Measurements from ENCODE around the gene HSF2BP. TPM values are rescaled to one million over a fixed set of nuclear protein-coding genes. Genes with fewer than 3 reads are reported as not detected.
"Not testable (repeated sequence)": the region's sequence is repeated elsewhere in the genome, so short reads cannot be mapped to it uniquely, and the experiment has no call there.

Gene HSF2BP
- total RNA-seq, 4 donors from 2014 or later = 0.39 to 0.97 TPM; not detected in 2

- TF ChIP-seq CTCF (IDR thresholded peaks at IDR 0.05) (no peak), POLR2A (IDR thresholded peaks at IDR 0.05) (no peak)
- no peak overlapping the region for H3K4me3 ChIP-seq (ENCODE audit: low read depth, poor library complexity, severe bottlenecking)
- intact Hi-C loops (cut with DNase I; ENCODE audit: low total_unique reads) = no loop called here
- 87 to 95% methylated on average over 4 of the region's 4 CpGs for WGBS, 2 donors
- DNase-seq (ENCODE audit: low spot score in 2 of 2) = no peak
Measured at GRCh38 chr21:43619344-43619743, 39.9 kb downstream of the HSF2BP start.

DNA sequence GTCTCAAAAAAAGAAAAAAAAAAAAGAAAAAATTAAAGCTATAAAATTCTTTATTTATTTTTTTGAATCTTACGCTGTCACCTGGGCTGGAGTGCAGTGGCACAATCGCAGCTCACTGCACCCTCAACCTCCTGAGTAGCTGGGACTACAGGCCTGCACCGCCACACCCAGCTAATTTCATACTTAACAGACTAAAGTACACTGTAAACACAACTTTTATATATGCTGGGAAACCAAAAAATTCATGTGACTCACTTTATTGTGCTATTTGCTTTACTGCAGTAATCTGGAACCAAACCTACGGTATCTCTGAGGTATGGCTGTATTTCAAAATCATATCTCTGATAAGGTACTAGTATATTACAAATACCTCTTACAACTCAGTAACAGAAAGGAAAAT lies 40.3 kb downstream of the HSF2BP start:
- TF ChIP-seq POLR2A (IDR thresholded peaks at IDR 0.05) (no peak), CTCF (IDR thresholded peaks at IDR 0.05) (no peak)
- intact Hi-C loops (cut with DNase I; ENCODE audit: low total_unique reads) = no loop called here
- DNase-seq (ENCODE audit: low spot score in 2 of 2) = no peak
- 96 to 98% methylated on average over 4 of the region's 4 CpGs for WGBS, 2 donors
- H3K4me3 ChIP-seq (ENCODE audit: low read depth, poor library complexity, severe bottlenecking) = no peak overlapping the region

GRCh38 chr21:43616861-43617260 lies 42.4 kb downstream of the HSF2BP start:
- WGBS, 2 donors = 77% methylated on average over 3 of the region's 3 CpGs
- DNase-seq (ENCODE audit: low spot score in 2 of 2); H3K4me3 ChIP-seq (ENCODE audit: low read depth, poor library complexity, severe bottlenecking); intact Hi-C loops (cut with DNase I; ENCODE audit: low total_unique reads): not testable (repeated sequence)

DNA sequence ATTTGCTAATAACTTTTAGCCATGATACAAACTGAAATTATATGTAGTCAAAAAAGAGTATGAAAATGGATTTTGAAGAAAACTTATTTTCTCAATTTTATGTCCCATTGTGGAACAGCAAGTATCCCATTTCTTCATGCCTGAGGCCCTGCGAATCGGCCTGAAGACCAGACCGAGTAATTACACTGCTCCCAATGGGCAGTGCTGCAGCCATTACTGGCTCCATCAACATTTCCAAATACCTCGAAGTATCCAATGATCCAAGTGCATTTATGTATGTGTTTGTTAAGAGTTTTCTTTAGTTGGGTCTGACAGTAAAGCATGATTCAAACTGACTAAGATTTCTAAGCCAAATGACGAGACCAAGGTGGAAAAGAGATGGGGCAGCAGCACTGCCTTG lies 44.4 kb downstream of the HSF2BP start:
- intact Hi-C loops (cut with DNase I; ENCODE audit: low total_unique reads) = no loop called here
- H3K4me3 ChIP-seq (ENCODE audit: low read depth, poor library complexity, severe bottlenecking) = no peak overlapping the region
- WGBS, 2 donors = 90 to 96% methylated on average over 5 of the region's 5 CpGs
- no peak for DNase-seq (ENCODE audit: low spot score in 2 of 2)
- TF ChIP-seq POLR2A (IDR thresholded peaks at IDR 0.05) = no peak
- no peak for TF ChIP-seq CTCF (IDR thresholded peaks at IDR 0.05)

DNA sequence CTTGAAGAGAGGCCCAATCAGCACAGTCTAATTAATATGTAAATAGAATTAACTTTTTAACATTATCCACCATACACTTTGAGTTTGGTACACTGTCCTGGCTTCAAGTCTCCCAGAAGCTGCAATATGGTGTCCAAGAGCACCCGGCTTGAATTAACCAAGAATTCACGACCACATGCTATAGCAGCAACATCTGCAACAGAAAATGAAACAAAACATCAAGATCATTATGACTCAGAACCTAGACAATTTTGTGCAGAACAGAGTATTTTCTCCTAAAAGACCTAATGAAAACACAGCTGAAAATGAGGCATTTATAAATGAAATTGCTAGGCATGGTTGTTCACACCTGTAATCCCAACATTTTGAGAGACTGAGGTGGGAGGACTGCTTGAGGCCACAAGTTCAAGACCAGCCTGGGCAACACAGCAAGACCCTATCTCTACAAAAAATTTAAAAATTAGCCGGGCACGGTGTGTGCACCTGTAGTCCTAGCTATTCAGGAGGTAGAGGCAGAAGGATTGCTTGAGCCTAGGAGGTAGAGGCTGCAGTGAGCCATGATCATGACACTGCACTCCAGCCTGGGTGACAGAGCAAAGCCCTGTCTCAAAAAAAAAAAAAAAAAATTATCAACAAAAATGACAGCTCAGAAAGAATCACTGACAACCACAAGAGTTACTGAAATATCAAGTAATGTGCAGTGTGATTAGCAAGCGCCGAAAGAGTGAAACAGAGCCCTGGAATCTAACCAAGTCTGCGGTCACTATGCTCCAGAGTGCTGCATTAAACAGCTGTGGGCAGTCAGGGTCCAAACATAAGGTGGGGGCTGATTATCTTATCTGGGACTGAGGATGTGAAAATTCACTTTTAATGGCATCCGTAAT lies 45.3 kb downstream of the HSF2BP start:
- intact Hi-C loops (cut with DNase I; ENCODE audit: low total_unique reads) = no loop called here
- no peak for DNase-seq (ENCODE audit: low spot score in 2 of 2)
- 85 to 91% methylated on average over 8 of the region's 8 CpGs for WGBS, 2 donors
- no peak for TF ChIP-seq CTCF (IDR thresholded peaks at IDR 0.05)
- no peak for TF ChIP-seq POLR2A (IDR thresholded peaks at IDR 0.05)
- no peak overlapping the region for H3K4me3 ChIP-seq (ENCODE audit: low read depth, poor library complexity, severe bottlenecking)

- TF ChIP-seq CTCF (IDR thresholded peaks at IDR 0.05) (no peak), POLR2A (IDR thresholded peaks at IDR 0.05) (no peak)
- H3K4me3 ChIP-seq (ENCODE audit: low read depth, poor library complexity, severe bottlenecking) = no peak overlapping the region
- no peak for DNase-seq (ENCODE audit: low spot score in 2 of 2)
- WGBS, 2 donors = 58 to 63% methylated on average over 8 of the region's 8 CpGs
- intact Hi-C loops (cut with DNase I; ENCODE audit: low total_unique reads) = no loop called here
Measured at GRCh38 chr21:43611598-43612369, 47.5 kb downstream of the HSF2BP start.
